Measurements from ENCODE around the gene DAB2IP. TPM values are rescaled to one million over a fixed set of nuclear protein-coding genes. Genes with fewer than 3 reads are reported as not detected.
A peak's percentile ranks its signal among the peaks of the same experiment; 100 is the strongest.

The DAB2IP gene
- total RNA-seq, 1 donor from 2014 or later, result 38.0 TPM

DNA sequence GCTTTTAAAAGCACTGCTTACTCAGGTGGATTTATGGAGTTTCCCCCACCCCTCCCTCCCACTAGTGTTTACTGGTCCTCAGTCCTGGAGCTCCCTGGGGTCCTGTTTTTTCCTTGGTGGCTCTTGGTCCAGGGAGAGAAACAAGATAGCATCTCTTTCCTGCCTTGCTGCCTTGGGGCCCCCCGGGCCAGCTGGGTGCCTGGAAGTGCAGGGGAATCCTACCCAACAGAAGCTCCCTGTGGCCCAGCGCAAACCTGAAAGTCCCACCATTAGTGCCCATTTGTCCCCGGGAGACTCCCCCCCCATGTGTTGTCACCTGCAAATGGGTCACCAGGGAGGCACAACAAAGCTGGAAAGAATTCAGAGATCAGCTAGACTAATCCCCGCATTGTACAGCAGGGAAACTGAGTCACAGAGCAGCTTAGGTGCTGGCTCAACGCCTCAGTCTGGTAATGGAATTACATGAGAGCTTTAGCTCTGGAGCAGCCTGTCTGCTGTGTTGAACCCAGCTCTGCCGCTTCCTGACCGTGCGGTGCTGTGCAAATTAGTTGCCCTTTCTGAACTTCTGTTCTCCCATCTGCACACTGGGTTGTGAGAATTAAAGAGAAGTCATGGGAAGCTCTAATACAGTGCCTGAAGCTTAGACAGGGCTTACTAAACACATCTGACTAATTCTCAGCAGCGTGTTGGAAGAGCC, 38.2 kb downstream of the DAB2IP start:
- DNase-seq (ENCODE audit: low read depth), result no peak
- Histone ChIP-seq H3K27me3 (ENCODE audit: control insufficient read depth, insufficient read depth, low read length) (no peaks in the 10 kb centered on the region), H3K36me3 (ENCODE audit: control insufficient read depth, insufficient read depth, low read length) (no peaks in the 10 kb centered on the region), H3K4me3 (ENCODE audit: low read depth, low read length) (no peak overlapping the region)
- no peak for TF ChIP-seq CTCF (IDR thresholded peaks at IDR 0.05; ENCODE audit: insufficient read depth, low read length, poor library complexity, severe bottlenecking)

- no peak for TF ChIP-seq CTCF (IDR thresholded peaks at IDR 0.05; ENCODE audit: insufficient read depth, low read length, poor library complexity, severe bottlenecking)
- DNase-seq (ENCODE audit: low read depth), result no peak
- no peak overlapping the region for H3K4me3 ChIP-seq (ENCODE audit: low read depth, low read length)
Measured at GRCh38 chr9:121690316-121690715, 38.9 kb downstream of the DAB2IP start.

GRCh38 chr9:121690766-121691165, 39.3 kb downstream of the DAB2IP start:
- Histone ChIP-seq H3K27me3 (ENCODE audit: control insufficient read depth, insufficient read depth, low read length) (no peaks in the 10 kb centered on the region), H3K36me3 (ENCODE audit: control insufficient read depth, insufficient read depth, low read length) (no peaks in the 10 kb centered on the region), H3K4me3 (ENCODE audit: low read depth, low read length) (no peak overlapping the region)
- DNase-seq (ENCODE audit: low read depth), result no peak
- TF ChIP-seq CTCF (IDR thresholded peaks at IDR 0.05; ENCODE audit: insufficient read depth, low read length, poor library complexity, severe bottlenecking), result no peak

More at GRCh38 chr9:121690316-121690715, 38.9 kb downstream of the DAB2IP start:
- no peaks in the 10 kb centered on the region for H3K36me3 ChIP-seq (ENCODE audit: control insufficient read depth, insufficient read depth, low read length)
- H3K27me3 ChIP-seq (ENCODE audit: control insufficient read depth, insufficient read depth, low read length), result no peaks in the 10 kb centered on the region

GRCh38 chr9:121691890-121692289, 40.5 kb downstream of the DAB2IP start:
- Histone ChIP-seq H3K27me3 (ENCODE audit: control insufficient read depth, insufficient read depth, low read length) (no peaks in the 10 kb centered on the region), H3K36me3 (ENCODE audit: control insufficient read depth, insufficient read depth, low read length) (no peaks in the 10 kb centered on the region), H3K4me3 (ENCODE audit: low read depth, low read length) (no peak overlapping the region)
- no peak for TF ChIP-seq CTCF (IDR thresholded peaks at IDR 0.05; ENCODE audit: insufficient read depth, low read length, poor library complexity, severe bottlenecking)
- DNase-seq (ENCODE audit: low read depth), result no peak

- peak; percentile 60 for DNase-seq (ENCODE audit: low read depth)
- no peaks in the 10 kb centered on the region for H3K27me3 ChIP-seq (ENCODE audit: control insufficient read depth, insufficient read depth, low read length)
- no peaks in the 10 kb centered on the region for H3K36me3 ChIP-seq (ENCODE audit: control insufficient read depth, insufficient read depth, low read length)
- no peak for TF ChIP-seq CTCF (IDR thresholded peaks at IDR 0.05; ENCODE audit: insufficient read depth, low read length, poor library complexity, severe bottlenecking)
- H3K4me3 ChIP-seq (ENCODE audit: low read depth, low read length), result no peak overlapping the region
Measured at GRCh38 chr9:121692606-121693387, 41.4 kb downstream of the DAB2IP start.
